ENCODE measurements around the gene CATSPERZ. TPM values are rescaled to one million over a fixed set of nuclear protein-coding genes. Genes with fewer than 3 reads are reported as not detected.

CATSPERZ gene
- total RNA-seq, 1 donor, result not detected

GRCh38 chr11:64303109-64304031 is 3.2 kb downstream of the CATSPERZ start:
- H3K36me3 ChIP-seq (ENCODE audit: insufficient read depth, low read length), result no peaks in the 10 kb centered on the region
- H3K9me3 ChIP-seq (ENCODE audit: low read depth, low read length), result no peaks in the 10 kb centered on the region

GRCh38 chr11:64304032-64304315 is 3.8 kb downstream of the CATSPERZ start:
- Histone ChIP-seq H2AFZ (ENCODE audit: low read length) (peak overlapping the region; percentile 37), H3K36me3 (ENCODE audit: insufficient read depth, low read length) (no peaks in the 10 kb centered on the region)

More at GRCh38 chr11:64303109-64304031, 3.2 kb downstream of the CATSPERZ start:
- peak; percentile 73 for DNase-seq (ENCODE audit: insufficient read length, low spot score, missing footprints)
- no peak overlapping the region for H3K4me3 ChIP-seq (ENCODE audit: insufficient read depth, low read length)
- no peak overlapping the region for H3K27ac ChIP-seq (ENCODE audit: low read depth, low read length)
- no peak for TF ChIP-seq CTCF (IDR thresholded peaks at IDR 0.05; ENCODE audit: extremely low read depth, low read depth, low read length)
- H3K4me2 ChIP-seq (ENCODE audit: insufficient read depth, low read length), result no peak overlapping the region
- H3K27me3 ChIP-seq (ENCODE audit: insufficient read depth, low read length), result peaks cover 26% of the 10 kb centered on the region
- peaks cover 13% of the 10 kb centered on the region for H3K79me2 ChIP-seq (ENCODE audit: insufficient read depth, low read length)
- peaks cover 4% of the 10 kb centered on the region for H4K20me1 ChIP-seq (ENCODE audit: insufficient read depth, low read length)
- H2AFZ ChIP-seq (ENCODE audit: low read length), result no peak overlapping the region
- H3K4me1 ChIP-seq (ENCODE audit: insufficient read depth, low read length), result peaks cover 21% of the 10 kb centered on the region

GRCh38 chr11:64304316-64305072 is 4.3 kb downstream of the CATSPERZ start:
- H2AFZ ChIP-seq (ENCODE audit: low read length), result peak overlapping the region; percentile 89

More at GRCh38 chr11:64304032-64304315, 3.8 kb downstream of the CATSPERZ start:
- Histone ChIP-seq H3K27me3 (ENCODE audit: insufficient read depth, low read length) (peaks cover 20% of the 10 kb centered on the region), H3K79me2 (ENCODE audit: insufficient read depth, low read length) (peaks cover 13% of the 10 kb centered on the region), H3K4me2 (ENCODE audit: insufficient read depth, low read length) (peak overlapping the region; percentile 92), H3K27ac (ENCODE audit: low read depth, low read length) (peak overlapping the region; percentile 72), H4K20me1 (ENCODE audit: insufficient read depth, low read length) (peaks cover 4% of the 10 kb centered on the region), H3K4me3 (ENCODE audit: insufficient read depth, low read length) (peak overlapping the region; percentile 82), H3K9me3 (ENCODE audit: low read depth, low read length) (no peaks in the 10 kb centered on the region), H3K4me1 (ENCODE audit: insufficient read depth, low read length) (peaks cover 21% of the 10 kb centered on the region)
- no peak for DNase-seq (ENCODE audit: insufficient read length, low spot score, missing footprints)
- TF ChIP-seq CTCF (IDR thresholded peaks at IDR 0.05; ENCODE audit: extremely low read depth, low read depth, low read length), result no peak

More at GRCh38 chr11:64304316-64305072, 4.3 kb downstream of the CATSPERZ start:
- peaks cover 19% of the 10 kb centered on the region for H3K4me1 ChIP-seq (ENCODE audit: insufficient read depth, low read length)
- peak overlapping the region; percentile 92 for H3K4me2 ChIP-seq (ENCODE audit: insufficient read depth, low read length)
- H4K20me1 ChIP-seq (ENCODE audit: insufficient read depth, low read length), result peaks cover 4% of the 10 kb centered on the region
- peaks cover 13% of the 10 kb centered on the region for H3K79me2 ChIP-seq (ENCODE audit: insufficient read depth, low read length)
- H3K9me3 ChIP-seq (ENCODE audit: low read depth, low read length), result no peaks in the 10 kb centered on the region
- peak; percentile 99 for DNase-seq (ENCODE audit: insufficient read length, low spot score, missing footprints)
- peak; percentile 92 for TF ChIP-seq CTCF (IDR thresholded peaks at IDR 0.05; ENCODE audit: extremely low read depth, low read depth, low read length)
- H3K4me3 ChIP-seq (ENCODE audit: insufficient read depth, low read length), result peak overlapping the region; percentile 82
- no peaks in the 10 kb centered on the region for H3K36me3 ChIP-seq (ENCODE audit: insufficient read depth, low read length)
- H3K27me3 ChIP-seq (ENCODE audit: insufficient read depth, low read length), result peaks cover 15% of the 10 kb centered on the region
- peak overlapping the region; percentile 72 for H3K27ac ChIP-seq (ENCODE audit: low read depth, low read length)

Data from osteoblast (primary cell).